ENCODE measurements around the gene ANO10. TPM values are rescaled to one million over a fixed set of nuclear protein-coding genes. Genes with fewer than 3 reads are reported as not detected.
"Not testable (repeated sequence)": the region's sequence is repeated elsewhere in the genome, so short reads cannot be mapped to it uniquely, and the experiment has no call there.

ANO10 gene
- total RNA-seq, 1 experiment from 2014 or later: 32.6 TPM

- no TSS peak for BruUV-seq (replicated peaks)
- TF ChIP-seq EZH2 (IDR thresholded peaks at IDR 0.05; ENCODE audit: low read depth): no peak
- TF ChIP-seq, protein P1, sequence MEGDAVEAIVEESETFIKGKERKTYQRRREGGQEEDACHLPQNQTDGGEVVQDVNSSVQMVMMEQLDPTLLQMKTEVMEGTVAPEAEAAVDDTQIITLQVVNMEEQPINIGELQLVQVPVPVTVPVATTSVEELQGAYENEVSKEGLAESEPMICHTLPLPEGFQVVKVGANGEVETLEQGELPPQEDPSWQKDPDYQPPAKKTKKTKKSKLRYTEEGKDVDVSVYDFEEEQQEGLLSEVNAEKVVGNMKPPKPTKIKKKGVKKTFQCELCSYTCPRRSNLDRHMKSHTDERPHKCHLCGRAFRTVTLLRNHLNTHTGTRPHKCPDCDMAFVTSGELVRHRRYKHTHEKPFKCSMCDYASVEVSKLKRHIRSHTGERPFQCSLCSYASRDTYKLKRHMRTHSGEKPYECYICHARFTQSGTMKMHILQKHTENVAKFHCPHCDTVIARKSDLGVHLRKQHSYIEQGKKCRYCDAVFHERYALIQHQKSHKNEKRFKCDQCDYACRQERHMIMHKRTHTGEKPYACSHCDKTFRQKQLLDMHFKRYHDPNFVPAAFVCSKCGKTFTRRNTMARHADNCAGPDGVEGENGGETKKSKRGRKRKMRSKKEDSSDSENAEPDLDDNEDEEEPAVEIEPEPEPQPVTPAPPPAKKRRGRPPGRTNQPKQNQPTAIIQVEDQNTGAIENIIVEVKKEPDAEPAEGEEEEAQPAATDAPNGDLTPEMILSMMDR (conservative IDR thresholded peaks at IDR 0.05): no peak
Observed at GRCh38 chr3:43481375-43481774, 140.4 kb downstream of the ANO10 start.

GRCh38 chr3:43478839-43479238, 143.0 kb downstream of the ANO10 start:
- CTCF ChIA-PET; H3K4me3 ChIP-seq; BruUV-seq (replicated peaks); H2AFZ ChIP-seq; DNase-seq; H3K4me2 ChIP-seq; intact Hi-C loops (cut with micrococcal nuclease; ENCODE audit: unreplicated experiment); H3K4me1 ChIP-seq (replicated peaks; ENCODE audit: insufficient read depth); H3K9me2 ChIP-seq (ENCODE audit: insufficient read depth); POLR2A ChIA-PET (ENCODE audit: unreplicated experiment); H3K36me3 ChIP-seq (ENCODE audit: low read depth); H3K27ac ChIP-seq; H4K20me1 ChIP-seq (ENCODE audit: insufficient read depth); H3K9me3 ChIP-seq (ENCODE audit: insufficient read depth, low read depth); H3K79me2 ChIP-seq (ENCODE audit: low read depth); H3K27me3 ChIP-seq (ENCODE audit: insufficient read depth, low read depth); H3F3A ChIP-seq (ENCODE audit: insufficient read depth, low read depth): not testable (repeated sequence)

More at GRCh38 chr3:43481375-43481774, 140.4 kb downstream of the ANO10 start:
- ChIA-PET CTCF (no interaction called here), POLR2A (ENCODE audit: unreplicated experiment) (no interaction called here)
- Histone ChIP-seq H4K20me1 (ENCODE audit: insufficient read depth) (no peaks in the 10 kb centered on the region), H3K4me2 (no peak overlapping the region), H3K4me1 (replicated peaks; ENCODE audit: insufficient read depth) (no peaks in the 10 kb centered on the region), H3K9me2 (ENCODE audit: insufficient read depth) (no peaks in the 10 kb centered on the region), H3K27ac (no peak overlapping the region), H3K4me3 (no peak overlapping the region), H3K36me3 (ENCODE audit: low read depth) (no peaks in the 10 kb centered on the region), H2AFZ (no peak overlapping the region), H3F3A (ENCODE audit: insufficient read depth, low read depth) (no peaks in the 10 kb centered on the region), H3K9me3 (ENCODE audit: insufficient read depth, low read depth) (no peaks in the 10 kb centered on the region), H3K79me2 (ENCODE audit: low read depth) (no peaks in the 10 kb centered on the region), H3K27me3 (ENCODE audit: insufficient read depth, low read depth) (no peaks in the 10 kb centered on the region)
- DNase-seq: no peak
- intact Hi-C loops (cut with micrococcal nuclease; ENCODE audit: unreplicated experiment): no loop called here

- TF ChIP-seq, protein P1 (conservative IDR thresholded peaks at IDR 0.05): no peak
- TF ChIP-seq EZH2 (IDR thresholded peaks at IDR 0.05; ENCODE audit: low read depth): no peak
- no peak overlapping the region for H3K4me2 ChIP-seq
- CTCF ChIA-PET: no interaction called here
- no peaks in the 10 kb centered on the region for H3F3A ChIP-seq (ENCODE audit: insufficient read depth, low read depth)
- intact Hi-C loops (cut with micrococcal nuclease; ENCODE audit: unreplicated experiment): no loop called here
- H2AFZ ChIP-seq: no peak overlapping the region
- H3K9me3 ChIP-seq (ENCODE audit: insufficient read depth, low read depth): no peaks in the 10 kb centered on the region
- DNase-seq: no peak
- no peaks in the 10 kb centered on the region for H3K79me2 ChIP-seq (ENCODE audit: low read depth)
- no peak overlapping the region for H3K27ac ChIP-seq
- no TSS peak for BruUV-seq (replicated peaks)
- no peaks in the 10 kb centered on the region for H3K27me3 ChIP-seq (ENCODE audit: insufficient read depth, low read depth)
- POLR2A ChIA-PET (ENCODE audit: unreplicated experiment): no interaction called here
- H4K20me1 ChIP-seq (ENCODE audit: insufficient read depth): no peaks in the 10 kb centered on the region
- H3K4me3 ChIP-seq: no peak overlapping the region
- no peaks in the 10 kb centered on the region for H3K9me2 ChIP-seq (ENCODE audit: insufficient read depth)
- H3K36me3 ChIP-seq (ENCODE audit: low read depth): no peaks in the 10 kb centered on the region
- no peaks in the 10 kb centered on the region for H3K4me1 ChIP-seq (replicated peaks; ENCODE audit: insufficient read depth)
Observed at GRCh38 chr3:43478118-43478785, 143.6 kb downstream of the ANO10 start.

DNA sequence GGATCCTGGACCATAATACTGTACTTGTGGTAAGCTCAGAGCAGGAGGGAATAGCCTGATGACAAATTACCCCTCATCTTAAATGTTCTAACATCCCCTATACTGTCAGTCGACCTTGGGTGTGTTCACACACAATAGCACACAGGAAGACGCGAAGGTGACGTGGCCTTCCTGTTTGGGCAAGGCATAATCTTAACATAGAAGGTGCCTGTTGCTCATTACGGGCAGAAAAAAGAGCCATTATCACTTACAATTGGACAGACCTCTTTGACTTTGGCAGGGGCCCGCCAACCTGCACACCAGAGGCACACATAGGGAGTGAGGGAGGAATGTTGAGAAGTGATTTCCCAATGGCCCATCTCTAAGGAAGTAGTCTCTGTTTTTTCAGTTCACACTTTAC, 144.2 kb downstream of the ANO10 start:
- no peaks in the 10 kb centered on the region for H3K9me2 ChIP-seq (ENCODE audit: insufficient read depth)
- H3K79me2 ChIP-seq (ENCODE audit: low read depth): no peaks in the 10 kb centered on the region
- BruUV-seq (replicated peaks): no TSS peak
- H3K36me3 ChIP-seq (ENCODE audit: low read depth): no peaks in the 10 kb centered on the region
- H4K20me1 ChIP-seq (ENCODE audit: insufficient read depth): no peaks in the 10 kb centered on the region
- TF ChIP-seq, protein P1 (conservative IDR thresholded peaks at IDR 0.05): no peak
- no peak for TF ChIP-seq EZH2 (IDR thresholded peaks at IDR 0.05; ENCODE audit: low read depth)
- H2AFZ ChIP-seq: no peak overlapping the region
- H3K4me2 ChIP-seq: no peak overlapping the region
- CTCF ChIA-PET: no interaction called here
- no peaks in the 10 kb centered on the region for H3K9me3 ChIP-seq (ENCODE audit: insufficient read depth, low read depth)
- H3K27me3 ChIP-seq (ENCODE audit: insufficient read depth, low read depth): no peaks in the 10 kb centered on the region
- H3F3A ChIP-seq (ENCODE audit: insufficient read depth, low read depth): no peaks in the 10 kb centered on the region
- intact Hi-C loops (cut with micrococcal nuclease; ENCODE audit: unreplicated experiment): no loop called here
- no peak overlapping the region for H3K4me3 ChIP-seq
- no peaks in the 10 kb centered on the region for H3K4me1 ChIP-seq (replicated peaks; ENCODE audit: insufficient read depth)
- no peak overlapping the region for H3K27ac ChIP-seq
- DNase-seq: no peak
- POLR2A ChIA-PET (ENCODE audit: unreplicated experiment): no interaction called here

Data from PC-9 (cell line).